ENCODE data around the gene CAST. TPM values are rescaled to one million over a fixed set of nuclear protein-coding genes. Genes with fewer than 3 reads are reported as not detected.
A peak's percentile ranks its signal among the peaks of the same experiment; 100 is the strongest.

The CAST gene
- total RNA-seq, 2 donors from 2014 or later, result 251 to 256 TPM

GRCh38 chr5:96692441-96692840 lies 30.3 kb downstream of the CAST start:
- 98% methylated on average over 2 of the region's 2 CpGs for WGBS
- Histone ChIP-seq H3K27me3 (replicated peaks; ENCODE audit: insufficient read depth) (no peaks in the 10 kb centered on the region), H3K4me1 (replicated peaks) (no peaks in the 10 kb centered on the region), H3K36me3 (peaks cover 0 to 3% of the 10 kb centered on the region in 2 donors), H3K9me3 (no peaks in the 10 kb centered on the region), H3K27ac (no peak overlapping the region), H3K4me3 (no peak overlapping the region)
- no peak for TF ChIP-seq POLR2A (IDR thresholded peaks at IDR 0.05)
- TF ChIP-seq CTCF (IDR thresholded peaks at IDR 0.05), result no peak
- TF ChIP-seq POLR2AphosphoS5 (IDR thresholded peaks at IDR 0.05), result no peak
- no peak for DNase-seq (ENCODE audit: low spot score)
- intact Hi-C loops (cut with DNase I), result no loop called here

- Histone ChIP-seq H3K9me3 (no peaks in the 10 kb centered on the region), H3K27ac (no peak overlapping the region), H3K27me3 (replicated peaks; ENCODE audit: insufficient read depth) (no peaks in the 10 kb centered on the region), H3K36me3 (peaks cover 0 to 3% of the 10 kb centered on the region in 2 donors), H3K4me3 (no peak overlapping the region), H3K4me1 (replicated peaks) (no peaks in the 10 kb centered on the region)
- WGBS, result 61% methylated on average over 3 of the region's 3 CpGs
- TF ChIP-seq POLR2A (IDR thresholded peaks at IDR 0.05) (no peak), CTCF (IDR thresholded peaks at IDR 0.05) (no peak), POLR2AphosphoS5 (IDR thresholded peaks at IDR 0.05) (no peak)
- intact Hi-C loops (cut with DNase I), result no loop called here
- DNase-seq (ENCODE audit: low spot score), result no peak
Measured at GRCh38 chr5:96699186-96699820, 37.1 kb downstream of the CAST start.

- intact Hi-C loops (cut with DNase I), result loop anchor here (1.0 kb wide), 1 partner anchor 40 kb away; the partner anchor contains the start of gene CAST
- under 1% methylated on average over 59 of the region's 70 CpGs for WGBS
- peak; percentile 85 for TF ChIP-seq POLR2AphosphoS5 (IDR thresholded peaks at IDR 0.05)
- TF ChIP-seq POLR2A (IDR thresholded peaks at IDR 0.05), result peak; percentile 79
- peak in 1 of 4 experiments; percentile 12 for TF ChIP-seq CTCF (IDR thresholded peaks at IDR 0.05)
Measured at GRCh38 chr5:96702503-96703383, 40.6 kb downstream of the CAST start.

GRCh38 chr5:96703384-96703920 lies 41.3 kb downstream of the CAST start:
- H3K4me1 ChIP-seq (replicated peaks), result no peaks in the 10 kb centered on the region
- WGBS, result 15% methylated on average over 7 of the region's 7 CpGs
- H3K9me3 ChIP-seq, result no peaks in the 10 kb centered on the region
- H3K36me3 ChIP-seq, result no peaks in the 10 kb centered on the region
- H3K27me3 ChIP-seq (replicated peaks; ENCODE audit: insufficient read depth), result no peaks in the 10 kb centered on the region
- peak overlapping the region; percentile 39 to 47 for H3K4me3 ChIP-seq
- DNase-seq (ENCODE audit: low spot score), result peak; percentile 47
- H3K27ac ChIP-seq, result peak overlapping the region; percentile 83
- no peak for TF ChIP-seq POLR2AphosphoS5 (IDR thresholded peaks at IDR 0.05)
- peak; percentile 15 for TF ChIP-seq POLR2A (IDR thresholded peaks at IDR 0.05)
- TF ChIP-seq CTCF (IDR thresholded peaks at IDR 0.05), result no peak
- intact Hi-C loops (cut with DNase I), result loop anchor here (1.0 kb wide), 1 partner anchor 41 kb away; the partner anchor contains the start of gene CAST

More at GRCh38 chr5:96702503-96703383, 40.6 kb downstream of the CAST start:
- H3K36me3 ChIP-seq, result no peaks in the 10 kb centered on the region
- H3K4me1 ChIP-seq (replicated peaks), result no peaks in the 10 kb centered on the region
- H3K9me3 ChIP-seq, result no peaks in the 10 kb centered on the region
- no peaks in the 10 kb centered on the region for H3K27me3 ChIP-seq (replicated peaks; ENCODE audit: insufficient read depth)
- peak overlapping the region; percentile 83 for H3K27ac ChIP-seq
- H3K4me3 ChIP-seq, result peak overlapping the region; percentile 39 to 47
- DNase-seq (ENCODE audit: low spot score), result peak; percentile 87
